IMR-90 (cell line): ENCODE data around the gene RHBDL3. TPM values are rescaled to one million over a fixed set of nuclear protein-coding genes. Genes with fewer than 3 reads are reported as not detected.

ENCODE experiments used
- ATAC-seq: fragments of 200-7000 bp; cut with Tn5 transposase; 2 replicates; pipeline ENCODE4 v1.9.1; 2020; ENCODE audit warnings: low read depth, mild to moderate bottlenecking, moderate library complexity
- BruUV-seq: library from RNA; stranded (reverse); fragments of 400-500 nt; replicated peaks from 2 replicates; lab custom pipeline; 2021; lab: Mats Ljungman, UMichigan
- CTCF ChIA-PET: fragments of 300-600 bp; formaldehyde crosslinking; extraction: SDS; loops from one replicate; lab custom pipeline; 2021; ENCODE audit warnings: antibody characterized with exemption; lab: Yijun Ruan, JAX
- POLR2A ChIA-PET: fragments of 300-600 bp; sonication (Branson Sonifier 250); formaldehyde crosslinking; loops from one replicate; lab custom pipeline; 2022; ENCODE audit warnings: antibody characterized with exemption; ENCODE audit not compliant: unreplicated experiment; lab: Charles Lee
- DNase-seq: peaks from one replicate; pipeline ENCODE4 v3.0.0; 2013
- H2AFZ ChIP-seq: replicated peaks from 2 replicates; pipeline ENCODE3; 2013; ENCODE audit warnings: low read length, mild to moderate bottlenecking; ENCODE audit not compliant: poor library complexity
- H2AK5ac ChIP-seq: 2 replicates; pipeline ENCODE4 v1.6.1; 2013; ENCODE audit warnings: low read depth, low read length, inconsistent platforms
- H2AK9ac ChIP-seq: replicated peaks from 2 replicates; pipeline ENCODE3; 2013; ENCODE audit warnings: mild to moderate bottlenecking, low read depth, low read length, moderate library complexity; ENCODE audit not compliant: poor library complexity
- H2BK120ac ChIP-seq: 2 replicates; pipeline ENCODE4 v1.6.1; 2013; ENCODE audit warnings: low read depth, low read length, inconsistent platforms
- H2BK15ac ChIP-seq: 3 replicates; pipeline ENCODE4 v1.6.1; 2013; ENCODE audit warnings: low read depth, low read length, inconsistent platforms
- H2BK20ac ChIP-seq: 2 replicates; pipeline ENCODE4 v1.6.1; 2013; ENCODE audit warnings: low read depth, mild to moderate bottlenecking, inconsistent platforms, low read length, moderate library complexity
- H2BK5ac ChIP-seq: 2 replicates; pipeline ENCODE4 v1.6.1; 2013; ENCODE audit warnings: mild to moderate bottlenecking, low read depth, low read length, inconsistent platforms; ENCODE audit not compliant: poor library complexity, severe bottlenecking
- H3K14ac ChIP-seq: replicated peaks from 2 replicates; pipeline ENCODE4 v1.6.1; 2013; ENCODE audit warnings: low read depth, low read length, inconsistent platforms
- H3K18ac ChIP-seq: 2 replicates; pipeline ENCODE4 v1.6.1; 2013; ENCODE audit warnings: low read depth, low read length, control low read depth
- H3K23ac ChIP-seq: 2 replicates; pipeline ENCODE4 v1.6.1; 2013; ENCODE audit warnings: low read depth, low read length, inconsistent platforms
- H3K27ac ChIP-seq: 2 replicates; pipeline ENCODE4 v1.5.1; 2013; ENCODE audit warnings: mild to moderate bottlenecking, control low read depth, low read length; ENCODE audit not compliant: insufficient read depth
- H3K27me3 ChIP-seq: 2 replicates; pipeline ENCODE4 v1.6.1; 2013; ENCODE audit warnings: low read length; ENCODE audit not compliant: control insufficient read depth, insufficient read depth
- H3K36me3 ChIP-seq: 2 replicates; pipeline ENCODE4 v1.6.1; 2013; ENCODE audit warnings: low read length, mixed read lengths; ENCODE audit not compliant: control insufficient read depth, insufficient read depth
- H3K4ac ChIP-seq: 2 replicates; pipeline ENCODE4 v1.6.1; 2013; ENCODE audit warnings: low read depth, low read length, inconsistent platforms
- H3K4me1 ChIP-seq: 2 replicates; pipeline ENCODE4 v1.6.1; 2013; ENCODE audit warnings: low read length, mixed read lengths; ENCODE audit not compliant: control insufficient read depth, insufficient read depth
- H3K4me2 ChIP-seq: 2 replicates; pipeline ENCODE4 v1.6.1; 2013; ENCODE audit warnings: low read depth, mild to moderate bottlenecking, control low read depth, low read length, moderate library complexity
- H3K4me3 ChIP-seq: 2 replicates; pipeline ENCODE4 v1.5.1; 2013; ENCODE audit warnings: low read depth, mild to moderate bottlenecking, control low read depth, low read length, moderate library complexity; ENCODE audit not compliant: insufficient read depth
- H3K56ac ChIP-seq: 2 replicates; pipeline ENCODE4 v1.6.1; 2013; ENCODE audit warnings: low read length, inconsistent platforms; ENCODE audit not compliant: insufficient read depth; ENCODE audit errors: extremely low read depth
- H3K79me1 ChIP-seq, 2 experiments: 2 replicates each; pipeline ENCODE4 v1.6.1; 2013; ENCODE audit warnings: low read length in 2 of 2, inconsistent platforms in 1 of 2, low read depth in 1 of 2
- H3K9ac ChIP-seq: 2 replicates; pipeline ENCODE4 v1.6.1; 2013; ENCODE audit warnings: low read depth, low read length, control low read depth
- H3K9me1 ChIP-seq: 2 replicates; pipeline ENCODE4 v1.6.1; 2013; ENCODE audit warnings: low read length, inconsistent platforms; ENCODE audit not compliant: insufficient read depth
- H3K9me3 ChIP-seq: 2 replicates; pipeline ENCODE4 v1.6.1; 2013; ENCODE audit warnings: low read length; ENCODE audit not compliant: control insufficient read depth, insufficient read depth
- H4K20me1 ChIP-seq: 2 replicates; pipeline ENCODE4 v1.6.1; 2013; ENCODE audit warnings: low read length, inconsistent platforms; ENCODE audit not compliant: insufficient read depth
- H4K5ac ChIP-seq: 2 replicates; pipeline ENCODE4 v1.6.1; 2013; ENCODE audit warnings: mild to moderate bottlenecking, low read depth, low read length, control low read depth
- H4K8ac ChIP-seq, 2 experiments: 2 replicates each; pipeline ENCODE4 v1.6.1; 2013; ENCODE audit warnings: low read depth in 2 of 2, low read length in 2 of 2, control low read depth in 1 of 2, inconsistent platforms in 1 of 2
- H4K91ac ChIP-seq: 2 replicates; pipeline ENCODE4 v1.6.1; 2013; ENCODE audit warnings: low read depth, low read length, inconsistent platforms; ENCODE audit not compliant: insufficient read depth
- BHLHE40 ChIP-seq: fragments of 150-350 bp; IDR thresholded peaks from 2 replicates; pipeline ENCODE4 v1.6.1; 2016; ENCODE audit warnings: mild to moderate bottlenecking, low read depth, low read length
- MXI1 ChIP-seq: IDR thresholded peaks from 2 replicates; pipeline ENCODE4 v1.6.1; 2012; ENCODE audit warnings: low read depth, mild to moderate bottlenecking, low read length, moderate library complexity, borderline replicate concordance
- RAD21 ChIP-seq: IDR thresholded peaks from 2 replicates; pipeline ENCODE4 v1.6.1; 2012; ENCODE audit warnings: low read length, improper control_type of control experiment
- RCOR1 ChIP-seq: IDR thresholded peaks from 2 replicates; pipeline ENCODE4 v1.6.1; 2012; ENCODE audit warnings: mild to moderate bottlenecking, low read length, improper control_type of control experiment; ENCODE audit not compliant: insufficient replicate concordance
- WGBS, 2 experiments: methylation state at CpG; one replicate each; pipeline versions ENCODE4 v1.1.5 to v1.1.7; 2013; ENCODE audit warnings: missing lambda C conversion rate in 2 of 2; ENCODE audit not compliant: insufficient read length in 1 of 2; ENCODE audit errors: extremely low coverage in 2 of 2; 5-methylcytosine and 5-hydroxymethylcytosine counted together
- dilution Hi-C: fragments of 300-500 bp; cut with HindIII; formaldehyde crosslinking; loops from one replicate; pipeline ENCODE4 v1.14.3; 2018; ENCODE audit warnings: low sequenced_read_pairs; ENCODE audit not compliant: unreplicated experiment
- in situ Hi-C: fragments of 300-500 bp; cut with MboI; formaldehyde crosslinking; loops from 3 replicates; pipeline ENCODE4 v1.14.3; 2019; ENCODE audit warnings: low sequenced_read_pairs, inconsistent platforms, mixed read lengths
- intact Hi-C: fragments of 100-400 bp; cut with micrococcal nuclease; formaldehyde crosslinking; loops from 2 replicates; pipeline ENCODE4 v1.10.0; 2022
- polyA plus RNA-seq, 3 experiments: library from polyadenylated mRNA; depleted of rRNA; stranded (reverse); fragments of >200 nt; gene quantifications; 2 replicates each; pipeline ENCODE4 v1.2.3, GENCODE V29; 2012; ENCODE audit warnings: low replicate concordance in 1 of 3
- total RNA-seq: library from RNA; depleted of rRNA; stranded (reverse); fragments of >200 nt; gene quantifications from 2 replicates; pipeline ENCODE4 v1.2.3, GENCODE V29; 2012
- TF ChIP-seq, protein P1 (sequence below): fragments of 150-350 bp; IDR thresholded peaks from 2 replicates; pipeline ENCODE4 v1.6.1; 2017; ENCODE audit warnings: mild to moderate bottlenecking, antibody characterized with exemption, low read length, low read depth

RHBDL3 gene
- total and polyA plus RNA-seq, 2 of the 4 experiments (the other 2 are of a cell fraction): 0.09 to 0.18 TPM

DNA sequence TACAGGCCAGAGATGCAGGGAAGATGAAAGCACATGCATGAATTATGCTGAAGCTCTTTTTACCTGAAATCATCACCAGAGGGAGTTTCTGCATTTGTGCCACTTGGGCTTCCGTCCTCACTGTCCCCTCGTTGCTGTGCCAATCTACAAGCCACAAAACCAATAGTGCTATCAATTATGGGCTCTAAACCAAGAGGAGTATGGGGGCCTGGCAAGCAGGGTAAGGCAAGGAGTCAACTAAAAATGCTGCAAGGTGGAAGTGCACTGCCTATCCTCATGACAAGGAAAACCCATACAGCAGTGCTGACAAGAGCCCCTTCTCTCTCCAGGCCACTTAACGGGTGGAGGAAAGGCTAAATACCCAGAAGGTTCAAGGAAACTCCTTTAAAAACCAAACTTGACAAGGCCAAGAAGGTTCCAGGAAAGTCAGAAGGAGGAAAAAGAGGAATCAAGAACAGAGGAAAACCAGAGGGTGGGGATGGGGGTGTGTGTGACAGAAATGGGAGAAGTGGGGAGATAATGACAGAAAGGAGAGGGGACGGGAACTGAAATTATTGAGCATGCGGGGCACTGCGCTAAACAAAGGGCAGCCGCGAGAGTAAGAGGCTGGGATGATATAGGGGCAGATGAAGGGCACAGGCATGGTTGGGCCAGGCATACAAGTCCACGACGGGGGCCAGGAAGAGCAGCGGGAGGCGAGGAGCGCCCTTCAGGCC lies 75.7 kb downstream of the RHBDL3 start:
- ChIA-PET POLR2A (interaction anchor here (0.6 kb wide), 1 partner anchor 10 kb away, joined by 3 read pairs; no protein-coding TSS in a partner anchor), CTCF (interaction anchor here (1.2 kb wide), 1 partner anchor 9 kb away, joined by 3 read pairs; no protein-coding TSS in a partner anchor)
- Histone ChIP-seq H3K14ac (peak overlapping the region; percentile 91), H2AK5ac (peak overlapping the region; percentile 96), H2BK20ac (0 out of 2 replicates have a peak overlapping the region, but pooled peaks have one; percentile 20), H2BK120ac (peak overlapping the region; percentile 26; the same call in 1 of the 2 replicates), H2BK15ac (no peak overlapping the region), H3K9ac (peak overlapping the region; percentile 99), H3K4me2 (peak overlapping the region; percentile 90), H2AFZ (peak overlapping the region; percentile 99), H2BK5ac (peak overlapping the region; percentile 71), H3K79me1 (peaks cover 10 to 22% of the 10 kb centered on the region in 2 experiments), H3K56ac (peak overlapping the region; percentile 68), H3K36me3 (peaks cover 10% of the 10 kb centered on the region), H3K23ac (peak overlapping the region; percentile 94), H3K4me1 (peaks cover 3% of the 10 kb centered on the region), H4K91ac (peak overlapping the region; percentile 79), H4K8ac (peak overlapping the region; percentile 87 to 96), H3K9me3 (no peaks in the 10 kb centered on the region), H3K4ac (peak overlapping the region; percentile 92), H4K20me1 (no peaks in the 10 kb centered on the region), H3K18ac (peak overlapping the region; percentile 40; the same call in 1 of the 2 replicates), H3K9me1 (peaks cover 7% of the 10 kb centered on the region), H3K27ac (peak overlapping the region; percentile 87), H3K27me3 (no peaks in the 10 kb centered on the region), H4K5ac (peak overlapping the region; percentile 94), H2AK9ac (peak overlapping the region; percentile 99), H3K4me3 (peak overlapping the region; percentile 96)
- WGBS, 2 experiments: 3% methylated on average over 5 of the region's 13 CpGs; no CpG with 5 or more reads in 1 of the 2 experiments
- TF ChIP-seq, protein P1, sequence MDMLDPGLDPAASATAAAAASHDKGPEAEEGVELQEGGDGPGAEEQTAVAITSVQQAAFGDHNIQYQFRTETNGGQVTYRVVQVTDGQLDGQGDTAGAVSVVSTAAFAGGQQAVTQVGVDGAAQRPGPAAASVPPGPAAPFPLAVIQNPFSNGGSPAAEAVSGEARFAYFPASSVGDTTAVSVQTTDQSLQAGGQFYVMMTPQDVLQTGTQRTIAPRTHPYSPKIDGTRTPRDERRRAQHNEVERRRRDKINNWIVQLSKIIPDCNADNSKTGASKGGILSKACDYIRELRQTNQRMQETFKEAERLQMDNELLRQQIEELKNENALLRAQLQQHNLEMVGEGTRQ: no peak
- TF ChIP-seq MXI1: peak; percentile 49; the same call in 1 of the 2 replicates
- no peak for TF ChIP-seq BHLHE40
- no peak for TF ChIP-seq RAD21
- TF ChIP-seq RCOR1: no peak
- no peak for DNase-seq
- intact Hi-C loops (no loop called here), dilution Hi-C loops (no loop called here), in situ Hi-C loops (no loop called here)
- no TSS peak for BruUV-seq
- peak; percentile 2; the same call in 1 of the 2 replicates for ATAC-seq
